Activated B cell treated with CpG ODN at 0.5 μM for 24 hours (primary cell): Measurements from ENCODE around the gene BTD. TPM values are rescaled to one million over a fixed set of nuclear protein-coding genes. Genes with fewer than 3 reads are reported as not detected.

ENCODE experiments used
- ATAC-seq: fragments of 200-7000 bp; cut with Tn5 transposase; one replicate; pipeline ENCODE4 v1.10.0; 2021; ENCODE audit warnings: low read depth, mild to moderate bottlenecking, moderate library complexity
- CTCF ChIA-PET: fragments of 350-600 bp; sonication (Branson Sonifier 250); formaldehyde crosslinking; loops from one replicate; lab custom pipeline; 2021; ENCODE audit warnings: antibody characterized with exemption; lab: Charles Lee
- POLR2A ChIA-PET: fragments of 350-600 bp; sonication (Branson Sonifier 250); formaldehyde crosslinking; loops from one replicate; lab custom pipeline; 2021; ENCODE audit warnings: antibody characterized with exemption; lab: Charles Lee
- DNase-seq: peaks from one replicate; pipeline ENCODE4 v3.0.0; 2022
- H3K27ac Mint-ChIP-seq: one replicate; pipeline ENCODE4 v1.8.0; 2020; ENCODE audit warnings: mixed read lengths
- H3K27me3 Mint-ChIP-seq: one replicate; pipeline ENCODE4 v1.8.0; 2021; ENCODE audit warnings: mixed read lengths
- H3K36me3 Mint-ChIP-seq: one replicate; pipeline ENCODE4 v1.8.0; 2021; ENCODE audit warnings: low read depth, mixed read lengths
- H3K4me1 Mint-ChIP-seq: one replicate; pipeline ENCODE4 v1.8.0; 2021; ENCODE audit warnings: mixed read lengths
- H3K4me3 Mint-ChIP-seq: one replicate; pipeline ENCODE4 v1.8.0; 2020; ENCODE audit warnings: mild to moderate bottlenecking, mixed read lengths
- H3K9me3 Mint-ChIP-seq: one replicate; pipeline ENCODE4 v1.8.0; 2020; ENCODE audit warnings: mixed read lengths
- CTCF ChIP-seq: fragments of 200-600 bp; IDR thresholded peaks from one replicate; pipeline ENCODE4 v1.8.0; 2022; ENCODE audit warnings: antibody characterized with exemption, mild to moderate bottlenecking
- intact Hi-C: fragments of 100-400 bp; cut with micrococcal nuclease; formaldehyde crosslinking; loops from one replicate; pipeline ENCODE4 v1.15.1; 2024
- total RNA-seq: library from RNA; stranded (reverse); gene quantifications from 2 replicates; pipeline ENCODE4 v1.2.3, GENCODE V29; 2022

Gene BTD
- total RNA-seq, 1 donor from 2014 or later, result 9.1 TPM

- CTCF ChIA-PET, result no interaction called here
Measured at GRCh38 chr3:15585111-15585845, 16.3 kb upstream of the BTD start.

GRCh38 chr3:15591242-15591641 lies 10.3 kb upstream of the BTD start:
- H3K4me3 Mint-ChIP-seq, result no peak overlapping the region
- no peaks in the 10 kb centered on the region for H3K27me3 Mint-ChIP-seq
- H3K9me3 Mint-ChIP-seq, result no peaks in the 10 kb centered on the region
- intact Hi-C loops, result no loop called here
- ChIA-PET CTCF (no interaction called here), POLR2A (no interaction called here)
- H3K36me3 Mint-ChIP-seq, result peaks cover 38% of the 10 kb centered on the region
- ATAC-seq (no peak), DNase-seq (no peak)
- no peaks in the 10 kb centered on the region for H3K4me1 Mint-ChIP-seq
- TF ChIP-seq CTCF, result no peak
- no peak overlapping the region for H3K27ac Mint-ChIP-seq

More at GRCh38 chr3:15585111-15585845, 16.3 kb upstream of the BTD start:
- Mint-ChIP-seq H3K27me3 (no peaks in the 10 kb centered on the region), H3K4me3 (no peak overlapping the region), H3K9me3 (no peaks in the 10 kb centered on the region), H3K27ac (no peak overlapping the region), H3K4me1 (no peaks in the 10 kb centered on the region), H3K36me3 (peaks cover 65% of the 10 kb centered on the region)
- ATAC-seq (no peak), DNase-seq (no peak)
- intact Hi-C loops, result no loop called here
- POLR2A ChIA-PET, result no interaction called here
- no peak for TF ChIP-seq CTCF

GRCh38 chr3:15591928-15592327 lies 9.6 kb upstream of the BTD start:
- Mint-ChIP-seq H3K9me3 (no peaks in the 10 kb centered on the region), H3K27me3 (no peaks in the 10 kb centered on the region), H3K27ac (no peak overlapping the region), H3K4me3 (no peak overlapping the region), H3K36me3 (peaks cover 38% of the 10 kb centered on the region), H3K4me1 (no peaks in the 10 kb centered on the region)
- CTCF ChIA-PET, result no interaction called here
- no peak for TF ChIP-seq CTCF
- POLR2A ChIA-PET, result no interaction called here
- DNase-seq (no peak), ATAC-seq (no peak)
- intact Hi-C loops, result no loop called here

GRCh38 chr3:15592968-15593367 lies 8.6 kb upstream of the BTD start:
- no peaks in the 10 kb centered on the region for H3K27me3 Mint-ChIP-seq
- no peak for TF ChIP-seq CTCF
- ChIA-PET POLR2A (interaction anchor here (0.6 kb wide), 1 partner anchor 220 kb away, joined by 3 read pairs; no protein-coding TSS in a partner anchor), CTCF (no interaction called here)
- ATAC-seq, result no peak
- peaks cover 46% of the 10 kb centered on the region for H3K36me3 Mint-ChIP-seq
- no peaks in the 10 kb centered on the region for H3K9me3 Mint-ChIP-seq
- H3K4me1 Mint-ChIP-seq, result no peaks in the 10 kb centered on the region
- no peak overlapping the region for H3K4me3 Mint-ChIP-seq
- intact Hi-C loops, result no loop called here
- DNase-seq, result no peak
- H3K27ac Mint-ChIP-seq, result no peak overlapping the region

- no peak for TF ChIP-seq CTCF
- CTCF ChIA-PET, result no interaction called here
- intact Hi-C loops, result no loop called here
- H3K27ac Mint-ChIP-seq, result no peak overlapping the region
- no peak for ATAC-seq
- H3K9me3 Mint-ChIP-seq, result no peaks in the 10 kb centered on the region
- H3K4me1 Mint-ChIP-seq, result peaks cover 19% of the 10 kb centered on the region
- no peak for DNase-seq
- POLR2A ChIA-PET, result no interaction called here
- H3K36me3 Mint-ChIP-seq, result peaks cover 51% of the 10 kb centered on the region
- H3K4me3 Mint-ChIP-seq, result no peak overlapping the region
- no peaks in the 10 kb centered on the region for H3K27me3 Mint-ChIP-seq
Measured at GRCh38 chr3:15595955-15596354, 5.6 kb upstream of the BTD start.
